ENCODE results near the gene MT1F.
"Not testable (repeated sequence)": the region's sequence is repeated elsewhere in the genome, so short reads cannot be mapped to it uniquely, and the experiment has no call there.

MT1F gene

GRCh38 chr16:56673921-56674320 is 16.2 kb downstream of the MT1F start:
- peak in 1 of 2 donors; percentile 34 for DNase-seq

- DNase-seq, result not testable (repeated sequence)
These were observed 16.8 kb downstream of the MT1F start for GRCh38 chr16:56674570-56674969.

DNA sequence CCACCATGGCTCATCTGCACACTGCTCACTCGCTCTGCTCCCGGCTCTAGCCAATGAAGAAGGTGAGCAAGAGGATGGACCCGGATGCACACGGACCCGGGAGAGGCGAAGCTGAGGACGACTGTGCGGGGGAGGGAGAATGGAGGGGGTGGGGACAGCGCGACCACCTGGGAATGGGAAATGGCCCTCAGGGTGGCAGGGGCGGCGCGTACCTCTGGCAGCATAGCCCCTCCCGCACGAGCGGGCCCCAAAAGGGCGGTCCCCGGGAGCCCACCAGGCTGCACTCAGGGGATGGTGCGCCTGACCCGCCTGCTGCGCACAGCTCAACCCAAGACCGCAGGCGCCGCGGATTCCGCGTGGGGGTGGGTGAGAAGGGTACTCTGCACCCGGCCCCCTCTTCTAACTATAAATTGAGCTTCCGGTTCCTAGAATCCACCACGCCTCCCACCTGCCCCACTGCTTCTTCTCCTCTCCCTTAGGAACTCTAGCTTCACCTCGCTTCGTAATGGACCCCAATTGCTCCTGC is 18.0 kb downstream of the MT1F start:
- DNase-seq, result peak; percentile 54 to 67

GRCh38 chr16:56677474-56677873 is 19.7 kb downstream of the MT1F start:
- DNase-seq, result no peak

GRCh38 chr16:56679078-56679730 is 21.4 kb downstream of the MT1F start:
- no peak for DNase-seq

GRCh38 chr16:56679818-56680217 is 22.1 kb downstream of the MT1F start:
- no peak for DNase-seq

GRCh38 chr16:56681939-56682702 is 24.4 kb downstream of the MT1F start, which contains the start of gene MT1X:
TSS of gene MT1X (plus strand) at chr16:56682470. CDS start at chr16:56682541, 71 bp downstream.
- peak; percentile 90 to 93 for DNase-seq

DNA sequence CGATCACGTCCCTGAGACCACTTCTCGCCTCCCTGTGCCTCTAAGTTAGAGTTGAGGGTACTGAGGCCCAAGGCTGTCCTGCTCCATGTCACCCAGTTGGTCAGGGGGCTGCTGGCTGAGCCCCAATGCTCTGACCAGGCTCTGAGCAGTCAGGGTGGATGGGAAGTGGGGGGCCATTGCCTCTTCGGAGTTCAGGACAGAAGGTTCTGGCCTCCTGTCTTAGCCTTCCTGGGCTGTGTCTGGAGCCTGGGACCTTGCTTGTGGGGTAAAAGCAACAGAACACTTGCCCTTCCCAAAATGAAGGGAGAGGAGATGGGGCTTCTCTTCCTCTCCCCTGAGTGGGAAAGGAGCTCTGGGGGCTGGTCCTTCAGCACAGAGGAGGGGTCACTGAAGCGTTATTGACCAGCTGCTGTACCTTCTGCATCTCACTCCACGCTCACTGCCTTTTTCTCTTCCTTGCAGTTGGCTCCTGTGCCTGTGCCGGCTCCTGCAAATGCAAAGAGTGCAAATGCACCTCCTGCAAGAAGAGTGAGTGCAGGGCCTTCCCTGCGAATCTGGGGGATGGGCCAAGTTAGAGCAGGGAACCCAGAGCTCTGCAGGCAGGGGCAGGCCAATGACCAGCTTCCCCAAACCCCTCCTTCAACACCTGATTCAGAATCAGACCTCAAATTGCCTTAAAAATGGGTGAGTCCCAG is 25.1 kb downstream of the MT1F start:
- peak in 1 of 2 donors; percentile 18 for DNase-seq

GRCh38 chr16:56683424-56684172 is 25.8 kb downstream of the MT1F start:
- no peak for DNase-seq

GRCh38 chr16:56684256-56684925 is 26.6 kb downstream of the MT1F start:
- no peak for DNase-seq

GRCh38 chr16:56684926-56685590 is 27.3 kb downstream of the MT1F start:
- no peak for DNase-seq

GRCh38 chr16:56686758-56687157 is 29.0 kb downstream of the MT1F start:
- no peak for DNase-seq

GRCh38 chr16:56688762-56689161 is 31.0 kb downstream of the MT1F start:
- no peak for DNase-seq

DNA sequence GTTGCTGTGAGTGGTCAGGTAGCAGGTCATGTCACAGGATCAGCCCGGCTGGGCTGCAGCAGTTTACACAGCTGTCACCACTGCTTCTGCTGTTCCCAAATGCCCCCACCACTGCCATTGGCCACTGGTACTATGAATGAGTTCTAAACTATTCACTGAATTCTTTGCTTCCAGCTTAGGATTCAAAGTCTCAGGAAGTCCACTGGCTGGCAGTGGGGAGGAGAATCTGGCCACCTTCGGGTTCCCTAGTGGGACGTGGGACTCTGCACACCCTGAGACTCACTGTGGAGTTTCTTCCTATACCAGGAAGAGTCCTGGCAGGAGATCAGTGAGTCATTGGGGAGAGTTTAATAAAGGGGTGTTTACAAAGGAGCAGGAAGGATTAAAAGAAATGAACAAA is 31.4 kb downstream of the MT1F start:
- DNase-seq, result no peak

DNA sequence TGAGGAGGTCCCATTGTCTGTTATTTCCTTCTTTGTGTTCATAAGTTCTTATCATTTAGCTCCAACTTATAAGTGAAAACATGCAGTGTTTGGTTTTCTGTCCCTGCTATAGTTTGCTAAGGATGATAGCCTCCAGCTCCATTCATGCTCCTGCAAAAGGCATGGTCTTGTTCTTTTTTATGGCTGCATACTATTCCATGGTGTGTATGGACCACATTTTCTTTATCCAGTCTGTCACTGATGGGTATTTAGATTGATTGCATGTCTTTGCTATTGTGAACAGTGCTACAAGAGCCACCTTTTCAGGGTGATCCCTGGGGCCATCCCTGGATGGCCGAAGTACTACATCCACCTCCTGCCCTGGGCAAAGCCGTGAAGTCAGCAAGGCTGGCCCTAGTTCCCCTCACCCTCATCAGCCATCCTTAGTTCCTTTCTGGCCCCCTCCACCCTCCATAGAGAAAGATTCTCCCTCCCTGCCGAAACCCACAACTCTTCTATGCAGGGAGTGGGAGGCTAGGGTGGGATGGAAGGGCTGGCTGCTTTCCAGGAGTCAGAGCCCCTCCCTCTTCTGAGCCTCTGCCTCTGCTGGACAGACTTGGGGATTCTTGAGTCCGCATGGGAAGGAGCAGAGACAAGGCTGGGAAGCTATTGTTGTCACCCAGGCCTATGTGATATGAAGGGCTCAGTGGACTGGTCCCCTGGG is 32.8 kb downstream of the MT1F start:
- no peak for DNase-seq

- DNase-seq, result no peak
These were observed 34.1 kb downstream of the MT1F start for GRCh38 chr16:56691885-56692284.

DNA sequence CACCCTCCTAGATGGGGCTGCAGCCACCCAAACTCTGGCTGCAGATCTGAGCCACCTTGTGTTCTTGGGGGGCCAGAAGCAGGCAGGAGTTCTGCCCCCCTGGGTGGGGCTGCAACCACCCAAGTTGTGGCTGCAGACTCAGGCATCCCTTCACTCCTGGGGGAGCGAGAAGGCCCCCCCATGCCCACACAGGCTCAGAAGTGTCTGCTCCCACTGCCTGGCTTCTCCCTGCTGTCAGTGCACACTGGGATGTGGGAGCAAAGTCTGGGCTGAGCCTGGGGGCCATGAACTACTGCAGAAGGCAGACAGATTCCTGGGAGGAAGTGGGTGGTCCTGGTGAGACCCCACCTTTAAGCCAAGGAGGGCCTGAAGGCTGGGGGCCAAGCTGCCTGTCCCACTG is 37.5 kb downstream of the MT1F start:
- DNase-seq, result no peak

DNA sequence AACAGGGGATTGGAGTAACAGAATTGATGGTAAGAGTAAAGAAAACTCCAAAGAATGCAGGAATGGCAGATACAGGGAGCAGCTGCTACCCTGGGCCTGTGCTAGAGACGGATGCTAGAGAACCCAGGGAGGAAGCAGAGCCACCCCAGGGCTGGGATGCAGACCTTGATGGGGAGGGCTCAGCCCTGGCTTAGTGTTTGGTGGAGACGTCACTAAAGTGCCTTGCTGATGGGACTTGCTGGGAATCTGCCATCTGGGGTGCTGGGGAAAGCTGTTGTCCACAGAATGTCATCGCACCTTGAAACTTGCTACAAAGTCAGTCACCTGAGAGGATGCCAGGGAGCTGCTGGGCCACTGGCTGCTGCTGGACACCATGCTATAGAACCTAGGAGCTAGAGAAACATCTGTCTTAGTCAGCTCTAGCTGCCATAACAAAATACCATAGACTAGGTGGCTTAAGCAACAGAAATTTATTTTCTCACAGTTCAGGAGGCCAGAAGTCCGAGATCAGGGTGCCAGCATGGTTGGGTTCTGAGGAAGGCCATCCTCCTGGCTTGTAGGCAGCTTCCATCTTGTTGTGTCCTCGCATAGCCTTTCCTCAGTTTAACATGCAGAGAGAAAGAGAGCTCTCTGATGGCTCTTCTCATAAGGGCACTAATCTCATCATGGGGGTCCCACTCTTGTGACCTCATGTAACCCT is 39.8 kb downstream of the MT1F start:
- DNase-seq, result no peak

DNA sequence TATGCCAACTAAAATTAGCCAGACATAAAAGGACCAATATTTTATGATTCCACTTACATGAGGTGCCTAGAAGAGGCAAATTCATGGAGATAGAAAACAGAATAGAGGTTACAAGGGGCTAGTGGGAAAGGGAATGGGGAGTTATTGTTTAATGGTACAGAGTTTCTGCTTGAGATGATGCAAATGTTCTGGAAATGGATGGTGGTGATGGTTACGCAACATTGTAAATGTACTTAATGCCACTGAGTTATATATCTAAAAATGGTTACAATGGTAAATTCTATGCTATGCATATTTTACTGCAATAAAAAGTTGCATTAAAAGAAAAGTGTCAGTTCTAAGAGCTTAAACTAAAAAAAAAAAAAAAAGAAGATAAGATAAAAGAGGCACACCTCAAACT is 42.4 kb downstream of the MT1F start:
- no peak for DNase-seq

DNA sequence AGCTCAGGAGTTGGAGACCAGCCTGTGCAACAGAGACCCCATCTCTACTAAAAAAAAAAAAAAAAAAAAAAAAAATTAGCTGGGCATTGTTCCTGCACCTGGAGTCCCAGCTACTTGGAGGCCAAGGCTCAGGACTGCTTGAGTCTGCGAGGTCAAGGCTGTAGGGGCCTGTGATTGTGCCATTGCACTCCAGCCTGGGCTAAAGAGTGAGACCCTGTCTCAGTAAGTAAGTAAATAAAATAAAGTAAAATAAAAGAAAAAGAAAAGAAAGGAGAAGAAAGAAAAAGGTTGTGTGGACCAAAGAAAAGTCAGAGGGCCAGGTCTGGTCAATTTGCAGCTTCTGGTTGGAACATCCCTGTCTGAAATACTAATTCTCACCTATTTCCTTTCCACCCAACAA is 42.9 kb downstream of the MT1F start:
- no peak for DNase-seq

Measured in stimulated activated CD4-positive, alpha-beta T cell treated with anti-CD3 and anti-CD28 coated beads, Interleukin-2, amount 100 ng/mL, for 24 hours (primary cell).